ENCODE measurements around the gene TGM2. TPM values are rescaled to one million over a fixed set of nuclear protein-coding genes. Genes with fewer than 3 reads are reported as not detected.

TGM2 gene
- total and polyA plus RNA-seq, 12 donors, result 13.4 to 262 (median 98.3) TPM

- Histone ChIP-seq H3K36me3 (replicated peaks in 1 of 2) (peaks cover 0 to 14% of the 10 kb centered on the region in 2 donors), H3K27ac (peak overlapping the region in 2 of 5 donors; percentile 56 to 83), H3K4me3 (no peak overlapping the region), H3K4me1 (replicated peaks in 1 of 2) (peaks cover under 1 to 26% of the 10 kb centered on the region in 2 donors), H3K9me3 (replicated peaks in 1 of 3) (no peaks in the 10 kb centered on the region), H3K27me3 (no peaks in the 10 kb centered on the region)
- intact Hi-C loops (cut with DNase I), result loop anchor here in 1 of 2 donors (5.0 kb wide), 1 partner anchor 81 kb away; no protein-coding TSS in a partner anchor
- 75 to 89% (median 80%) methylated on average over 13 to 14 of the region's 14 CpGs for WGBS, 4 donors
- DNase-seq, result no peak
- TF ChIP-seq POLR2A (IDR thresholded peaks at IDR 0.05), result no peak
- TF ChIP-seq CTCF (IDR thresholded peaks at IDR 0.05), result no peak
These were observed 7.2 kb downstream of the TGM2 start for GRCh38 chr20:38157635-38158495.

DNA sequence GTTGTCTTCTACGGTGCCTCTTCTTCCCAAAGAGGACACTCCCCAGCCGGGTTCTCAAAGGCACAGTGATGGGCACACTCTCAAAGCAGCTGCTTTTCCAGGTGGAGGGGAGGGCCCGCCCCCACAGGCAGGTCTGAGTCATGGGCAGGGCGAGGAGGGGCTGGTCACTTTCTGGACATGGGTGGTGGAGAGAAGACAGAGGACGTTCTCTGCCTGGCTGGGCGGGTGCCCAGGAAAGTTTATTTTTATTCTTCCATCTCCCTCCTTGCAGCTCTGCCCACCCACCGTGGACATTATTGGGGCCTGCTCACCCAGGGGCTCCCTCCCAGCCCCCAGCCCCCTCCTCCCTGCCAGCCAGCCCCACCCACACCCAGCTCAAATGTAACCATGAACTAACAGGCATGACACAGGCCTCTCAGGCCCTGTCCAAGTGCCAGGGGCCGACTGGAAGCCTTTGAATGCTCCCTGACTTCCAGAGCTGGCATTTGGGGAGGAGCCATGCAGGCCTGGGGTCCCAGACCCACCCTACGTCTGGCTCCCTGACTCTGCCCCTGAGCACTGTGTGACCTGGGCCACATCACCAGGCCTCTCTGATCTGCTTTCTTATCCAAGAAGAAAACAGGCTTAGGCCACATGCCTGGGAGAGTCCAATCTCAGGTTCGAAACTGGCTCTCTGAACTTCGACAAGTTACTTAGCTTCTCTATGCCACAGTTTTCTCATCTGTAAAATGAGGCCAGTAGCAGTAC, 8.0 kb downstream of the TGM2 start:
- TF ChIP-seq POLR2A (IDR thresholded peaks at IDR 0.05) (no peak), CTCF (IDR thresholded peaks at IDR 0.05) (no peak)
- Histone ChIP-seq H3K4me3 (no peak overlapping the region), H3K27me3 (no peaks in the 10 kb centered on the region), H3K27ac (peak overlapping the region in 2 of 5 donors; percentile 56 to 83), H3K36me3 (replicated peaks in 1 of 2) (peaks cover 0 to 14% of the 10 kb centered on the region in 2 donors), H3K9me3 (replicated peaks in 1 of 3) (no peaks in the 10 kb centered on the region), H3K4me1 (replicated peaks in 1 of 2) (peaks cover 9 to 34% of the 10 kb centered on the region in 2 donors)
- peak in 2 of 7 donors; percentile 44 to 63 for DNase-seq
- 63 to 71% (median 65%) methylated on average over 4 to 11 of the region's 11 CpGs for WGBS, 4 donors
- intact Hi-C loops (cut with DNase I), result loop anchor here in 1 of 2 donors (5.0 kb wide), 1 partner anchor 80 kb away; no protein-coding TSS in a partner anchor

DNA sequence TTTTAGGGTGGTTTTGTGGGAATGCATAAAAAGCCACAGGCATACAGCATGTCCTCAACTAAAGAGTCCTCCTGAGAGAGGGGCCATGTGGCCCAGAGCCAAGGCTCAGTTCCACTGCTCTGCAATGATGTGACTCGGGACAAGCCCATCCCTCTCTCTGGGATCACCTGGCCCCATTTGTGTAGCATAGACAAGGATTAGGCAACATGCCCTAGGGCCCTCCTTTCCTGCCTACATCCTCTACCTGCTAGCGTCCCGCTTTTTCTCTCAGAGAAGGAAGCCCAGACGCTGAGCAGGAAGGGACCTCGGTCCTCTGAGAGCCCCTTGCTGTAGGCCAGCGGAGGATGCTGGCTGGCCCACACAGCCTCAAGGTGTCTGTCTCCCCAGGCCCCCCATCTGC, 8.8 kb downstream of the TGM2 start:
- intact Hi-C loops (cut with DNase I), result loop anchor here in 1 of 2 donors (5.0 kb wide), 1 partner anchor 79 kb away; no protein-coding TSS in a partner anchor
- Histone ChIP-seq H3K4me1 (replicated peaks in 1 of 2) (peaks cover 16 to 42% of the 10 kb centered on the region in 2 donors), H3K27ac (peak overlapping the region in 2 of 5 donors; percentile 56 to 83), H3K27me3 (no peaks in the 10 kb centered on the region), H3K4me3 (no peak overlapping the region), H3K36me3 (replicated peaks in 1 of 2) (peaks cover 0 to 14% of the 10 kb centered on the region in 2 donors), H3K9me3 (replicated peaks in 1 of 3) (no peaks in the 10 kb centered on the region)
- 80 to 90% (median 83%) methylated on average over 1 to 6 of the region's 6 CpGs for WGBS, 4 donors
- no peak for DNase-seq
- TF ChIP-seq CTCF (IDR thresholded peaks at IDR 0.05), result no peak
- no peak for TF ChIP-seq POLR2A (IDR thresholded peaks at IDR 0.05)

GRCh38 chr20:38155811-38156210, 9.3 kb downstream of the TGM2 start:
- no peaks in the 10 kb centered on the region for H3K9me3 ChIP-seq (replicated peaks in 1 of 3)
- H3K36me3 ChIP-seq (replicated peaks in 1 of 2), result peaks cover 0 to 15% of the 10 kb centered on the region in 2 donors
- TF ChIP-seq POLR2A (IDR thresholded peaks at IDR 0.05), result no peak
- TF ChIP-seq CTCF (IDR thresholded peaks at IDR 0.05), result no peak
- no peaks in the 10 kb centered on the region for H3K27me3 ChIP-seq
- intact Hi-C loops (cut with DNase I), result loop anchor here in 1 of 2 donors (5.0 kb wide), 1 partner anchor 79 kb away; no protein-coding TSS in a partner anchor
- no peak overlapping the region for H3K4me3 ChIP-seq
- no peak for DNase-seq
- H3K4me1 ChIP-seq (replicated peaks in 1 of 2), result peaks cover 16 to 45% of the 10 kb centered on the region in 2 donors
- WGBS, 4 donors, result 84 to 100% (median 95%) methylated on average over 3 to 13 of the region's 13 CpGs
- H3K27ac ChIP-seq, result peak overlapping the region in 1 of 5 donors; percentile 83
